Uterus (tissue), 2 donors: ENCODE measurements around the gene NHSL1.

Experiments
- CTCF ChIP-seq, 4 experiments: fragments of 200-600 bp in 2 of 4; fragments of 450-650 bp in 2 of 4; sonication (generic) in 2 of 4; IDR thresholded peaks; one replicate each; pipeline ENCODE4 v1.5.1; 2016 to 2019; ENCODE audit warnings: antibody characterized with exemption in 4 of 4, mild to moderate bottlenecking in 2 of 4, moderate library complexity in 1 of 4
- POLR2A ChIP-seq, 2 donors: fragments of 450-650 bp; IDR thresholded peaks; one replicate each; pipeline ENCODE4 v1.6.1; 2016; ENCODE audit warnings: antibody characterized with exemption in 2 of 2, mild to moderate bottlenecking in 1 of 2, moderate library complexity in 1 of 2

- TF ChIP-seq CTCF (IDR thresholded peaks at IDR 0.05), result no peak
- TF ChIP-seq POLR2A (IDR thresholded peaks at IDR 0.05), result no peak
Observed at GRCh38 chr6:138422861-138423260, 76.4 kb downstream of the NHSL1 start.
